ENCODE results near the gene SFT2D2.

GRCh38 chr1:168301664-168302320 is 76.0 kb downstream of the SFT2D2 start:
- TF ChIP-seq CTCF (IDR thresholded peaks at IDR 0.05) (no peak), EP300 (IDR thresholded peaks at IDR 0.05) (no peak), POLR2AphosphoS5 (IDR thresholded peaks at IDR 0.05) (no peak), POLR2A (IDR thresholded peaks at IDR 0.05) (no peak)

Measured in stomach (tissue), 4 donors.